CD14-positive monocyte (primary cell): ENCODE measurements around the gene VMP1. TPM values are rescaled to one million over a fixed set of nuclear protein-coding genes. Genes with fewer than 3 reads are reported as not detected.
"Not testable (repeated sequence)": the region's sequence is repeated elsewhere in the genome, so short reads cannot be mapped to it uniquely, and the experiment has no call there.

Experiments used
- DNase-seq, 3 donors: peaks; one replicate each; pipeline ENCODE4 v3.0.0-alpha.2; 2011 to 2022
- H2AFZ ChIP-seq: 2 replicates; pipeline ENCODE4 v1.6.0; 2012; ENCODE audit warnings: mild to moderate bottlenecking, low read depth, low read length, inconsistent platforms; ENCODE audit not compliant: insufficient read depth, poor library complexity, severe bottlenecking
- H3K27ac ChIP-seq, 2 donors: 1 replicate in 1 of 2; 2 replicates in 1 of 2; pipeline ENCODE4 v1.5.1; 2012 to 2013; ENCODE audit warnings: low read length in 2 of 2, control low read depth in 1 of 2, inconsistent platforms in 1 of 2, low read depth in 1 of 2, mild to moderate bottlenecking in 1 of 2
- H3K27me3 ChIP-seq, 2 donors: one replicate each; pipeline versions ENCODE4 v1.6.0 to v1.6.1; 2011 to 2013; ENCODE audit warnings: low read length in 2 of 2; ENCODE audit not compliant: control insufficient read depth in 2 of 2, insufficient read depth in 2 of 2
- H3K36me3 ChIP-seq, 2 donors: replicated peaks in 1 of 2; 1 replicate in 1 of 2; 2 replicates in 1 of 2; pipeline versions ENCODE4 v1.5.1 to v1.6.1; 2012 to 2013; ENCODE audit warnings: low read length in 2 of 2, control low read depth in 1 of 2, inconsistent platforms in 1 of 2, mild to moderate bottlenecking in 1 of 2; ENCODE audit not compliant: insufficient read depth in 2 of 2, control insufficient read depth in 1 of 2
- H3K4me1 ChIP-seq, 2 donors: 1 replicate in 1 of 2; 2 replicates in 1 of 2; pipeline versions ENCODE4 v1.5.1 to v1.6.1; 2012 to 2013; ENCODE audit warnings: low read length in 2 of 2, control low read depth in 1 of 2, inconsistent platforms in 1 of 2, mild to moderate bottlenecking in 1 of 2, moderate library complexity in 1 of 2; ENCODE audit not compliant: insufficient read depth in 2 of 2, control insufficient read depth in 1 of 2
- H3K4me2 ChIP-seq: replicated peaks from 2 replicates; pipeline ENCODE3; 2012; ENCODE audit warnings: low read length, moderate library complexity, mild to moderate bottlenecking; ENCODE audit not compliant: poor library complexity, severe bottlenecking; ENCODE audit errors: extremely low read depth
- H3K4me3 ChIP-seq, 3 experiments: fragments of 200-600 bp in 1 of 3; sonication (generic) in 1 of 3; replicated peaks in 1 of 3; 1 replicate in 2 of 3; 2 replicates in 1 of 3; pipeline ENCODE4 v1.5.1; 2011 to 2013; ENCODE audit warnings: low read length in 3 of 3, mild to moderate bottlenecking in 3 of 3, control low read depth in 2 of 3, low read depth in 2 of 3, inconsistent platforms in 1 of 3, moderate library complexity in 1 of 3
- H3K79me2 ChIP-seq: 2 replicates; pipeline ENCODE4 v1.6.0; 2012; ENCODE audit warnings: mild to moderate bottlenecking, control low read depth, inconsistent platforms, low read length, moderate library complexity; ENCODE audit not compliant: insufficient read depth
- H3K9ac ChIP-seq: 2 replicates; pipeline ENCODE4 v1.6.0; 2017; ENCODE audit warnings: low read length, mild to moderate bottlenecking; ENCODE audit not compliant: insufficient read depth, poor library complexity, severe bottlenecking
- H3K9me3 ChIP-seq, 2 donors: replicated peaks in 1 of 2; 1 replicate in 1 of 2; 2 replicates in 1 of 2; pipeline versions ENCODE4 v1.5.1 to v1.6.1; 2012 to 2013; ENCODE audit warnings: low read length in 2 of 2, control low read depth in 1 of 2; ENCODE audit not compliant: control insufficient read depth in 1 of 2, insufficient read depth in 1 of 2
- H4K20me1 ChIP-seq: 2 replicates; pipeline ENCODE4 v1.6.0; 2012; ENCODE audit warnings: mild to moderate bottlenecking, low read length, control low read depth, moderate library complexity; ENCODE audit not compliant: insufficient read depth
- H3K27ac Mint-ChIP-seq, 7 donors: one replicate each; pipeline ENCODE4 v1.8.0; 2020; ENCODE audit warnings: mild to moderate bottlenecking in 7 of 7, mixed read lengths in 7 of 7, moderate library complexity in 6 of 7, inconsistent platforms in 2 of 7
- H3K27me3 Mint-ChIP-seq, 3 donors: one replicate each; pipeline ENCODE4 v1.8.0; 2021 to 2022; ENCODE audit warnings: low read depth in 3 of 3, mild to moderate bottlenecking in 3 of 3, mixed read lengths in 3 of 3, moderate library complexity in 3 of 3, inconsistent platforms in 1 of 3
- H3K36me3 Mint-ChIP-seq, 2 donors: one replicate each; pipeline ENCODE4 v1.8.0; 2020; ENCODE audit warnings: mixed read lengths in 2 of 2, inconsistent platforms in 1 of 2, mild to moderate bottlenecking in 1 of 2
- H3K4me1 Mint-ChIP-seq: one replicate; pipeline ENCODE4 v1.8.0; 2020; ENCODE audit warnings: mild to moderate bottlenecking, mixed read lengths
- H3K4me3 Mint-ChIP-seq, 2 donors: one replicate each; pipeline ENCODE4 v1.8.0; 2020; ENCODE audit warnings: mild to moderate bottlenecking in 2 of 2, mixed read lengths in 2 of 2, moderate library complexity in 1 of 2
- H3K9me3 Mint-ChIP-seq, 7 donors: one replicate each; pipeline ENCODE4 v1.8.0; 2020 to 2022; ENCODE audit warnings: mixed read lengths in 7 of 7, mild to moderate bottlenecking in 6 of 7, moderate library complexity in 6 of 7, inconsistent platforms in 2 of 7
- CTCF ChIP-seq: fragments of 200-600 bp; IDR thresholded peaks from one replicate; pipeline ENCODE4 v1.8.0; 2022; ENCODE audit warnings: antibody characterized with exemption, mild to moderate bottlenecking
- WGBS: methylation state at CpG from one replicate; pipeline ENCODE4 v1.1.5; 2013; ENCODE audit warnings: missing lambda C conversion rate; ENCODE audit not compliant: insufficient coverage; 5-methylcytosine and 5-hydroxymethylcytosine counted together
- intact Hi-C, 2 donors: fragments of 100-400 bp; cut with micrococcal nuclease; formaldehyde crosslinking; loops; one replicate each; pipeline versions ENCODE4 v1.15.0 to v1.15.1; 2023
- polyA plus RNA-seq, 3 donors: library from polyadenylated mRNA; depleted of rRNA in 1 of 3; unstranded in 2 of 3; stranded (reverse) in 1 of 3; fragments of 300-500 nt in 2 of 3; fragments of >200 nt in 1 of 3; fragmentation: Illumina TruSeq in 2 of 3; gene quantifications; 1 replicate in 2 of 3; 2 replicates in 1 of 3; pipeline ENCODE4 v1.2.3, GENCODE V29; 2012 to 2021

Gene VMP1
- polyA plus RNA-seq, 3 donors = 246 to 511 (median 386) TPM

DNA sequence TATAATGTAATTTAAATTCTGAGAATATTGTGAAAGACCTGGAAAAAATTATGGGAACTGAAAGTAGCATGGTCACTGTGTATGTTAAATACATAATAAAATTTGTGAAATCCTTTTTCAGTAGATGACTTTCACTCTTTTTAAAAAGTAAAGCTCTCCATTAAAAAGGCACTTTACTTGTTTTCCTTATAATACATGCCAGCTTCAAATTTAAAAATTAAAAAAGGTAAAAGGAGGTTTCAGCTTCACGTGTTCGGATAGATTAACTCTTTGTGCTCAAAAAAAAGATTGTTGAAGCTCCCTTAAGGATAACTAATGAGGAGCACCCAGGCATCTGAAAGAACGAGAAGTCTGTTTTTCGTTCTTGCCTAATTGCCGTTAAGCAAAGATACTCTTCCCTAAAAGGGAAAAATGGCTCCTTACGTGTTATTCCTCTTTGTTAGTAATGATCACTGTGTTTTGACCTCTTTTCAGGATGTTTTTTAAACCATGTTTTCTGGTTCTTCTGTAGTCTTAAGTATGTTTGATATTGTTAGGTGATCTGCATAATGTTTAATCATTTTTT is 97.5 kb downstream of the VMP1 start:
- Mint-ChIP-seq H3K9me3 (peaks cover 0 to 3% (median 0%) of the 10 kb centered on the region in 7 donors), H3K27me3 (peaks cover 0 to 2% (median 0%) of the 10 kb centered on the region in 3 donors), H3K4me3 (peak overlapping the region; percentile 70 to 83), H3K36me3 (peaks cover 13 to 31% of the 10 kb centered on the region in 2 donors), H3K4me1 (peaks cover 35% of the 10 kb centered on the region), H3K27ac (peak overlapping the region; percentile 95 to 99 (median 98))
- peak; percentile 61 to 92 (median 82) for DNase-seq
- TF ChIP-seq CTCF = no peak
- whole genome bisulfite sequencing = 0% methylated on average over 2 of the region's 6 CpGs
- Histone ChIP-seq H3K9ac (peak overlapping the region; percentile 72), H3K36me3 (peaks cover 4 to 12% of the 10 kb centered on the region in 2 donors), H3K4me1 (peaks cover 32 to 77% of the 10 kb centered on the region in 2 donors), H3K4me3 (peak overlapping the region; percentile 2 to 72 (median 51)), H3K27ac (peak overlapping the region; percentile 83 to 95), H2AFZ (no peak overlapping the region), H3K9me3 (no peaks in the 10 kb centered on the region), H3K4me2 (peak overlapping the region; percentile 76), H3K27me3 (no peaks in the 10 kb centered on the region), H4K20me1 (no peaks in the 10 kb centered on the region), H3K79me2 (peaks cover 60% of the 10 kb centered on the region)
- intact Hi-C loops = loop anchor here (2.0 to 5.0 kb wide), 3 partner anchors 18 to 37 kb away; no protein-coding TSS in a partner anchor

GRCh38 chr17:59806322-59806721 is 98.9 kb downstream of the VMP1 start:
- intact Hi-C loops = loop anchor here in 1 of 2 donors (5.0 kb wide), 1 partner anchor 36 kb away; no protein-coding TSS in a partner anchor
- H2AFZ ChIP-seq, H3K4me3 Mint-ChIP-seq, H3K9me3 ChIP-seq, H3K4me2 ChIP-seq, H3K27me3 Mint-ChIP-seq, H3K9me3 Mint-ChIP-seq, H3K9ac ChIP-seq, H4K20me1 ChIP-seq, DNase-seq, H3K27me3 ChIP-seq: not testable (repeated sequence)
- Mint-ChIP-seq H3K4me1 (peaks cover 38% of the 10 kb centered on the region), H3K36me3 (peaks cover 19 to 43% of the 10 kb centered on the region in 2 donors), H3K27ac (peak overlapping the region; percentile 78 to 97 (median 92))
- no CpG with 5 or more reads among the region's 6 CpGs for WGBS
- peaks cover 35 to 72% of the 10 kb centered on the region in 2 donors for H3K4me1 ChIP-seq
- H3K4me3 ChIP-seq = peak overlapping the region in 1 of 3 experiments; percentile 23
- peaks cover 61% of the 10 kb centered on the region for H3K79me2 ChIP-seq
- H3K27ac ChIP-seq = peak overlapping the region; percentile 51 to 82
- H3K36me3 ChIP-seq = peaks cover 13 to 25% of the 10 kb centered on the region in 2 donors
